GM12878 (cell line): Measurements from ENCODE around the gene SCNN1A. TPM values are rescaled to one million over a fixed set of nuclear protein-coding genes. Genes with fewer than 3 reads are reported as not detected.

Experiments
- ATAC-seq: fragments of 200-7000 bp; cut with Tn5 transposase; 3 replicates; pipeline ENCODE4 v1.9.1; 2020; ENCODE audit warnings: mild to moderate bottlenecking, moderate library complexity
- BruUV-seq: library from RNA; stranded (reverse); fragments of 400-500 nt; replicated peaks from 2 replicates; lab custom pipeline; 2021; lab: Mats Ljungman, UMichigan
- CTCF ChIA-PET: fragments of 300-600 bp; sonication (Branson Sonifier 250); formaldehyde crosslinking; extraction: SDS; loops from one replicate; lab custom pipeline; 2021; ENCODE audit warnings: inconsistent platforms; lab: Yijun Ruan, JAX
- POLR2A ChIA-PET: fragments of 350-600 bp; formaldehyde crosslinking; extraction: SDS; loops from one replicate; lab custom pipeline; 2021; ENCODE audit warnings: inconsistent platforms; lab: Charles Lee
- RAD21 ChIA-PET: fragments of 300-600 bp; sonication (Branson Sonifier 250); formaldehyde crosslinking; loops from one replicate; lab custom pipeline; 2023; ENCODE audit warnings: antibody characterized with exemption; ENCODE audit not compliant: unreplicated experiment; lab: Charles Lee
- SMC1A ChIA-PET: fragments of 300-600 bp; sonication (Branson Sonifier 250); formaldehyde crosslinking; loops from one replicate; lab custom pipeline; 2023; ENCODE audit not compliant: unreplicated experiment, uncharacterized antibody; lab: Charles Lee
- DNase-seq: peaks from one replicate; pipeline ENCODE4 v3.0.0-alpha.2; 2011; ENCODE audit warnings: low read depth, low spot score
- FAIRE-seq: peaks from 3 replicates; lab custom pipeline; 2011; peaks lifted over from hg19 to GRCh38; lab: Jason Lieb, UNC
- H2AFZ ChIP-seq: 2 replicates; pipeline ENCODE4 v1.6.0; 2011; ENCODE audit warnings: low read depth, low read length, control low read depth; ENCODE audit not compliant: control insufficient read depth
- H3K27ac ChIP-seq: 2 replicates; pipeline ENCODE4 v1.5.1; 2011; ENCODE audit warnings: control low read depth; ENCODE audit not compliant: control insufficient read depth, insufficient read depth
- H3K27me3 ChIP-seq, 2 experiments: replicated peaks in 1 of 2; 2 replicates each; pipeline versions ENCODE4 v1.6.0 to v1.6.1; 2011; ENCODE audit warnings: low read length in 1 of 2; ENCODE audit not compliant: control insufficient read depth in 2 of 2, insufficient read depth in 2 of 2
- H3K36me3 ChIP-seq, 2 experiments: 2 replicates each; pipeline ENCODE4 v1.5.1; 2011; ENCODE audit warnings: low read length in 1 of 2; ENCODE audit not compliant: control insufficient read depth in 2 of 2, insufficient read depth in 2 of 2
- H3K4me1 ChIP-seq: 2 replicates; pipeline ENCODE4 v1.6.1; 2011; ENCODE audit warnings: mild to moderate bottlenecking, low read length, moderate library complexity, mixed read lengths; ENCODE audit not compliant: control insufficient read depth, insufficient read depth
- H3K4me2 ChIP-seq: 2 replicates; pipeline ENCODE4 v1.6.0; 2011; ENCODE audit warnings: control low read depth; ENCODE audit not compliant: control insufficient read depth, insufficient read depth
- H3K4me3 ChIP-seq: fragments of 200-600 bp; sonication (generic); 2 replicates; pipeline ENCODE4 v1.5.1; 2016
- H3K79me2 ChIP-seq: 2 replicates; pipeline ENCODE4 v1.6.0; 2011; ENCODE audit warnings: low read length; ENCODE audit not compliant: control insufficient read depth, insufficient read depth
- H3K9ac ChIP-seq: 2 replicates; pipeline ENCODE4 v1.8.0; 2011; ENCODE audit warnings: low read length, control low read depth, mixed read lengths; ENCODE audit not compliant: control insufficient read depth, insufficient read depth
- H3K9me3 ChIP-seq: replicated peaks from 3 replicates; pipeline ENCODE4 v1.5.1; 2011; ENCODE audit warnings: mild to moderate bottlenecking, low read length; ENCODE audit not compliant: control insufficient read depth, insufficient read depth
- H4K20me1 ChIP-seq: 2 replicates; pipeline ENCODE4 v1.6.0; 2011; ENCODE audit not compliant: control insufficient read depth, insufficient read depth
- GABPA ChIP-seq: IDR thresholded peaks from 2 replicates; pipeline ENCODE4 v1.6.1; 2014; ENCODE audit warnings: antibody characterized with exemption, low read depth, mild to moderate bottlenecking, inconsistent platforms
- MXI1 ChIP-seq: fragments of 150-350 bp; IDR thresholded peaks from 2 replicates; pipeline ENCODE4 v1.6.1; 2011; ENCODE audit warnings: low read depth, mild to moderate bottlenecking, inconsistent platforms, low read length, improper control_type of control experiment
- MYC ChIP-seq: IDR thresholded peaks from 2 replicates; pipeline ENCODE4 v1.6.1; 2011; ENCODE audit warnings: mild to moderate bottlenecking, low read length, moderate library complexity, inconsistent platforms; ENCODE audit not compliant: insufficient read depth, insufficient replicate concordance, insufficient read length, severe bottlenecking
- SMC3 ChIP-seq: IDR thresholded peaks from 2 replicates; pipeline ENCODE4 v1.6.1; 2011; ENCODE audit warnings: low read length, improper control_type of control experiment, borderline replicate concordance
- ZNF384 ChIP-seq: IDR thresholded peaks from 2 replicates; pipeline ENCODE4 v1.6.1; 2012; ENCODE audit warnings: low read depth, mild to moderate bottlenecking, low read length, improper control_type of control experiment, borderline replicate concordance
- WGBS: methylation state at CpG from one replicate; pipeline ENCODE4 v1.1.6; 2016; ENCODE audit warnings: low lambda C conversion rate; ENCODE audit not compliant: insufficient replicate concordance, insufficient coverage; ENCODE audit errors: missing lambda C conversion rate; 5-methylcytosine and 5-hydroxymethylcytosine counted together
- in situ Hi-C: fragments of 300-500 bp; cut with MboI; formaldehyde crosslinking; loops from 9 replicates; pipeline ENCODE4 v1.14.3; 2018; ENCODE audit warnings: mixed read lengths
- intact Hi-C: fragments of 100-400 bp; cut with micrococcal nuclease; formaldehyde crosslinking; loops from one replicate; pipeline ENCODE4 v1.14.2; 2022; ENCODE audit not compliant: unreplicated experiment
- polyA plus RNA-seq, 11 experiments: library from polyadenylated mRNA; depleted of rRNA in 4 of 11; unstranded in 6 of 11; stranded (reverse) in 5 of 11; fragments of >200 nt; fragmentation: Nextera tagmentation in 4 of 11; fragmentation: Illumina TruSeq in 1 of 11; extraction: Ambion mirVana in 4 of 11; extraction: Trizol in 1 of 11; gene quantifications; 1 replicate in 1 of 11; 2 replicates in 10 of 11; pipeline versions ENCODE4 v1.2.1 to v1.2.3, GENCODE V29; 2011 to 2016; ENCODE audit warnings: inconsistent platforms in 2 of 11, missing spikeins in 2 of 11, low read depth in 1 of 11
- total RNA-seq, 4 experiments: library from RNA; depleted of rRNA in 3 of 4; stranded (reverse); fragments of >200 nt in 3 of 4; fragmentation: Illumina TruSeq in 1 of 4; extraction: Trizol in 1 of 4; gene quantifications; 2 replicates each; pipeline versions ENCODE4 v1.2.1 to v1.2.3, GENCODE V29; 2013 to 2021
- TF ChIP-seq, protein P1 (sequence below): fragments of 450-650 bp; formaldehyde crosslinking; IDR thresholded peaks from 2 replicates; pipeline ENCODE4 v1.5.0; 2022; ENCODE audit warnings: mild to moderate bottlenecking, missing genetic modification characterization
- TF ChIP-seq, protein P2 (sequence below): IDR thresholded peaks from 2 replicates; pipeline ENCODE4 v1.6.1; 2012; ENCODE audit warnings: low read depth, low read length, improper control_type of control experiment
- TF ChIP-seq, protein P3 (sequence below): fragments of 450-650 bp; IDR thresholded peaks from 2 replicates; pipeline ENCODE4 v1.6.1; 2016; ENCODE audit warnings: mild to moderate bottlenecking

SCNN1A gene
- total and polyA plus RNA-seq, 10 of the 15 experiments (the other 5 are each of a cell fraction or from before 2014, with no cell fraction given) = 0.14 to 0.69 TPM; not detected in 8

DNA sequence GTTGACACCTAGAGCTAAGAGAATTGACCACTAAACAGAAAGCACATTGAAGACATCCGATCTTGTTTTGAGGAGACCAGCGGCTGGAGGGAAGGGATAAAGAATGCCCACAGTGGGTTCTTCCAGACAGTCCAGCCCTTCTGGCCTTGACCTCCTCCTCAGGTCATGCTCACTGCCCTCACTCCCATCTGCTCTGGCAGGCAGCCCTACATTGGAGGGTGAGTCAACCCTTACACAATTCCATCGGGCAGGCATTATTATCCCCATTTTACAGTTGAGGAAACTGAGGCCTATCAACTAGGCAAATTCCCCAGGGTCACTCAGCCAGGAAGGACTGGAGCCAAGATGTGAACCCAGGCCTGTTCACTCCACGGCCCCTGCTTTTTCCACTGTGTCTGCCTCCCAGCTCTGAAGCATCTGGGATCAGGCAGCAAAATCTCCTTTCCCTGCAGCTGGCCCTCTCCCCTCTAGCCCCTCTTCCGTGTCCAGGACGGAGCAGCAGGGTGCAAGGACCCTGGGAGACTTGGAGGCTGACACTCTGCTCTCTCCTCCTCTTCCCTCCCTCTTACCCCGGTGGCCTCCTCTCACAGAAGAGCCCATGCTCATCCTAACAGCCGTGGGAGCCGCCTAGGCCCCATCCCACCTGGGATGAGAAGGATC lies 5.3 kb downstream of the SCNN1A start:
- ChIA-PET RAD21 (no interaction called here), POLR2A (interaction anchor here (0.5 kb wide), 1 partner anchor 13 kb away, joined by 3 read pairs; no protein-coding TSS in a partner anchor), CTCF (no interaction called here), SMC1A (interaction anchor here (0.8 kb wide), 1 partner anchor 31 kb away, joined by 4 read pairs; no protein-coding TSS in a partner anchor)
- no peak overlapping the region for H3K4me3 ChIP-seq
- intact Hi-C loops = no loop called here
- 36% methylated on average over 9 of the region's 9 CpGs for WGBS
- in situ Hi-C loops = no loop called here
- ATAC-seq (no peak), DNase-seq (no peak), FAIRE-seq (no peak)
- H3K9ac ChIP-seq = no peak overlapping the region
- peaks cover 0 to 2% of the 10 kb centered on the region in 2 experiments; a peak in 2 of 4 replicates for H3K27me3 ChIP-seq
- BruUV-seq = no TSS peak
- no peaks in the 10 kb centered on the region for H3K79me2 ChIP-seq
- H2AFZ ChIP-seq = no peak overlapping the region
- H3K4me1 ChIP-seq = peaks cover 13% of the 10 kb centered on the region; the same call in 1 of the 2 replicates
- H3K27ac ChIP-seq = no peak overlapping the region
- TF ChIP-seq MXI1 = no peak
- TF ChIP-seq MYC = no peak
- TF ChIP-seq, protein P1, sequence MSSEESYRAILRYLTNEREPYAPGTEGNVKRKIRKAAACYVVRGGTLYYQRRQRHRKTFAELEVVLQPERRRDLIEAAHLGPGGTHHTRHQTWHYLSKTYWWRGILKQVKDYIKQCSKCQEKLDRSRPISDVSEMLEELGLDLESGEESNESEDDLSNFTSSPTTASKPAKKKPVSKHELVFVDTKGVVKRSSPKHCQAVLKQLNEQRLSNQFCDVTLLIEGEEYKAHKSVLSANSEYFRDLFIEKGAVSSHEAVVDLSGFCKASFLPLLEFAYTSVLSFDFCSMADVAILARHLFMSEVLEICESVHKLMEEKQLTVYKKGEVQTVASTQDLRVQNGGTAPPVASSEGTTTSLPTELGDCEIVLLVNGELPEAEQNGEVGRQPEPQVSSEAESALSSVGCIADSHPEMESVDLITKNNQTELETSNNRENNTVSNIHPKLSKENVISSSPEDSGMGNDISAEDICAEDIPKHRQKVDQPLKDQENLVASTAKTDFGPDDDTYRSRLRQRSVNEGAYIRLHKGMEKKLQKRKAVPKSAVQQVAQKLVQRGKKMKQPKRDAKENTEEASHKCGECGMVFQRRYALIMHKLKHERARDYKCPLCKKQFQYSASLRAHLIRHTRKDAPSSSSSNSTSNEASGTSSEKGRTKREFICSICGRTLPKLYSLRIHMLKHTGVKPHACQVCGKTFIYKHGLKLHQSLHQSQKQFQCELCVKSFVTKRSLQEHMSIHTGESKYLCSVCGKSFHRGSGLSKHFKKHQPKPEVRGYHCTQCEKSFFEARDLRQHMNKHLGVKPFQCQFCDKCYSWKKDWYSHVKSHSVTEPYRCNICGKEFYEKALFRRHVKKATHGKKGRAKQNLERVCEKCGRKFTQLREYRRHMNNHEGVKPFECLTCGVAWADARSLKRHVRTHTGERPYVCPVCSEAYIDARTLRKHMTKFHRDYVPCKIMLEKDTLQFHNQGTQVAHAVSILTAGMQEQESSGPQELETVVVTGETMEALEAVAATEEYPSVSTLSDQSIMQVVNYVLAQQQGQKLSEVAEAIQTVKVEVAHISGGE (CRISPR knock-in tag) = no peak
- no peak for TF ChIP-seq GABPA
- no peak for TF ChIP-seq ZNF384
- TF ChIP-seq, protein P2, sequence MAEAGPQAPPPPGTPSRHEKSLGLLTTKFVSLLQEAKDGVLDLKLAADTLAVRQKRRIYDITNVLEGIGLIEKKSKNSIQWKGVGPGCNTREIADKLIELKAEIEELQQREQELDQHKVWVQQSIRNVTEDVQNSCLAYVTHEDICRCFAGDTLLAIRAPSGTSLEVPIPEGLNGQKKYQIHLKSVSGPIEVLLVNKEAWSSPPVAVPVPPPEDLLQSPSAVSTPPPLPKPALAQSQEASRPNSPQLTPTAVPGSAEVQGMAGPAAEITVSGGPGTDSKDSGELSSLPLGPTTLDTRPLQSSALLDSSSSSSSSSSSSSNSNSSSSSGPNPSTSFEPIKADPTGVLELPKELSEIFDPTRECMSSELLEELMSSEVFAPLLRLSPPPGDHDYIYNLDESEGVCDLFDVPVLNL = no peak
- TF ChIP-seq, protein P3, sequence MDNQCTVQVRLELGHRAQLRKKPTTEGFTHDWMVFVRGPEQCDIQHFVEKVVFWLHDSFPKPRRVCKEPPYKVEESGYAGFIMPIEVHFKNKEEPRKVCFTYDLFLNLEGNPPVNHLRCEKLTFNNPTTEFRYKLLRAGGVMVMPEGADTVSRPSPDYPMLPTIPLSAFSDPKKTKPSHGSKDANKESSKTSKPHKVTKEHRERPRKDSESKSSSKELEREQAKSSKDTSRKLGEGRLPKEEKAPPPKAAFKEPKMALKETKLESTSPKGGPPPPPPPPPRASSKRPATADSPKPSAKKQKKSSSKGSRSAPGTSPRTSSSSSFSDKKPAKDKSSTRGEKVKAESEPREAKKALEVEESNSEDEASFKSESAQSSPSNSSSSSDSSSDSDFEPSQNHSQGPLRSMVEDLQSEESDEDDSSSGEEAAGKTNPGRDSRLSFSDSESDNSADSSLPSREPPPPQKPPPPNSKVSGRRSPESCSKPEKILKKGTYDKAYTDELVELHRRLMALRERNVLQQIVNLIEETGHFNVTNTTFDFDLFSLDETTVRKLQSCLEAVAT = no peak
- no peak for TF ChIP-seq SMC3
- H3K9me3 ChIP-seq = no peaks in the 10 kb centered on the region
- H3K36me3 ChIP-seq = no peaks in the 10 kb centered on the region
- no peak overlapping the region for H3K4me2 ChIP-seq
- H4K20me1 ChIP-seq = no peaks in the 10 kb centered on the region
